ENCODE results near the gene GDPD4.

GRCh38 chr11:77301510-77301909, at the start of gene GDPD4:
- TF ChIP-seq POLR2AphosphoS5 (IDR thresholded peaks at IDR 0.05) (no peak), POLR2A (IDR thresholded peaks at IDR 0.05) (no peak), CTCF (IDR thresholded peaks at IDR 0.05 in 8 of 11, conservative IDR thresholded peaks at IDR 0.05 in 3 of 11) (no peak)

Measured in spleen (tissue), 7 donors.